EH (cell line): ENCODE results near the gene PLEKHF1.
"Not testable (repeated sequence)": the region's sequence is repeated elsewhere in the genome, so short reads cannot be mapped to it uniquely, and the experiment has no call there.

Experiments used
- DNase-seq: peaks from one replicate; pipeline ENCODE4 v3.0.0-alpha.2; 2015; ENCODE audit warnings: low read depth

PLEKHF1 gene, protein sequence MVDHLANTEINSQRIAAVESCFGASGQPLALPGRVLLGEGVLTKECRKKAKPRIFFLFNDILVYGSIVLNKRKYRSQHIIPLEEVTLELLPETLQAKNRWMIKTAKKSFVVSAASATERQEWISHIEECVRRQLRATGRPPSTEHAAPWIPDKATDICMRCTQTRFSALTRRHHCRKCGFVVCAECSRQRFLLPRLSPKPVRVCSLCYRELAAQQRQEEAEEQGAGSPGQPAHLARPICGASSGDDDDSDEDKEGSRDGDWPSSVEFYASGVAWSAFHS

DNA sequence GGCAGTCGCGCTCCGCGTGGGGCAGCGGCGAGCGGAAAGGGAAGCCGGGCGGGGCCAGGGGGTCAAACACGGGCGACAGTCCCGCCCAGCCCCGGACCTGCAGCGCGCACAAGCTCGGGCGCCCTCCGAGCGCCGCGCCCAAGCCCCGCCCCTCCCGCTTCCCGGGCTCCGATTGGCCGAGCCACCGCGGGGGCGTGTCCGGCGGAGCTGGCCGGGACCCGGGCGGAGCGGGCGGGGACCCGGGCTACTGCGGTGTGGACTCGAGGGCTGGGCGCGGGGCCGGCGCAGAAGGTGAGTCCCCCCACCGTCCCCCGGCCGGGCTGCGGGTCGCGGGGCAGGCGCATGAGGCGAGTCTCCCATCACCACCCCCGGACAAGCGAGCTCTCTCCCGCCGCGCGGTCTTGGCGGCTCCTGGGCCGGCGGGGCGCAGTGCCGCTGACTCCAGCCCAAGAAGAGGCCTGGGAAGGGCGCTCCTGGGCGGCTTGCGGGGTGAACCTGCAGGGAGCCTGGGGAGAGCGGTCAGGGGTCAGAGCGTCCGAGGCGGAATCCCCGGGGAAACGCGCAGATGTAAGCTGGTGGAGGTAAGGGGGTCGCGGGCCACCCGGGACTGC is at the start of gene PLEKHF1:
TSS of gene PLEKHF1 (plus strand) at position 247 of the 611 bp plus-strand sequence. CDS start 8,379 bp downstream, outside the sequence.
- peak; percentile 79 for DNase-seq

DNA sequence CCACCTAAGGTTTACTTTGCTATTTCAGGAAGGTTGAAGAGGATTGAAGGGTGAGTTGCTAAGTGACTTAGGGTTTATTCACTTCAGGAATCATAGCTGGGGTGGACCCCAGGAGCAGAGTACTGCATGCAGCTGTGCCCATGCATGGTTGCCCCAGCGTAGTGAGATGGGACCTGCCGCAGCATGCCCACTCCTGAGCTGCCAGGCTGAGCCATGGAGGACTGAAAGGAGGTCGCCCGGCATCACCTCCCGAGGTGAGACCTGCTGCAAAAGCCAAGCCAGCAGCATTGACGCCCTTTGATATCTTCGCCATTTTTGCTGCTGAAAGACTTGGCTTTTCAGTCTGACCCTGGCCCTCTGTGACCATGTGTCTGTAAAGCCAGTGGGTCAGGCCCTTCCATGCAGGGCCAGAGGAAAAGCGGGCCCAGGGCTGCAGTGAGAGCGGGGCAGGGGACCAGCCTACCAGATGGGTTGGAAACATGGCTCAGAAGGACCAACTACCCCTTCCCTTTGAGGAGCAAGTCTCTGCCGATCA is 49.3 kb upstream of the PLEKHF1 start:
- no peak for DNase-seq

DNA sequence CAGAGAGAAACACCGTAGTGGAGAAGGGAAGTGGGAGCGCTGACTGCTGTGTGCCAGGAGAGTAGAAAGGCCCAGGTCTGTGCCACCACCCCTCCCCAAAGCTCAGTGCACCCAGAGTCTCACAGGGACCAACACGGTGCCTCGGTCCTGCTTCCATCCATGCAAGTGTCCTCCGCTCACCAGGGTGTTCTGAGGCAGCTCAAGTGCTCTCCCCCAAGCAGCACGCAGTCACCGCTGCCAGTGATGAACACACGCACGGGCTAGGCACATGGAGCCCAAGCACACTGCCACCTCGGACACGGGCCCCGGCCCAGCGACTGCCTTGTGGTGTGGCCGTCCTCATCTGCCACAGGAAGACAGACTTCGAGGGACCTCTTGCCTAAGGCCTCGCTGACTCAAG is 48.7 kb upstream of the PLEKHF1 start:
- no peak for DNase-seq

DNA sequence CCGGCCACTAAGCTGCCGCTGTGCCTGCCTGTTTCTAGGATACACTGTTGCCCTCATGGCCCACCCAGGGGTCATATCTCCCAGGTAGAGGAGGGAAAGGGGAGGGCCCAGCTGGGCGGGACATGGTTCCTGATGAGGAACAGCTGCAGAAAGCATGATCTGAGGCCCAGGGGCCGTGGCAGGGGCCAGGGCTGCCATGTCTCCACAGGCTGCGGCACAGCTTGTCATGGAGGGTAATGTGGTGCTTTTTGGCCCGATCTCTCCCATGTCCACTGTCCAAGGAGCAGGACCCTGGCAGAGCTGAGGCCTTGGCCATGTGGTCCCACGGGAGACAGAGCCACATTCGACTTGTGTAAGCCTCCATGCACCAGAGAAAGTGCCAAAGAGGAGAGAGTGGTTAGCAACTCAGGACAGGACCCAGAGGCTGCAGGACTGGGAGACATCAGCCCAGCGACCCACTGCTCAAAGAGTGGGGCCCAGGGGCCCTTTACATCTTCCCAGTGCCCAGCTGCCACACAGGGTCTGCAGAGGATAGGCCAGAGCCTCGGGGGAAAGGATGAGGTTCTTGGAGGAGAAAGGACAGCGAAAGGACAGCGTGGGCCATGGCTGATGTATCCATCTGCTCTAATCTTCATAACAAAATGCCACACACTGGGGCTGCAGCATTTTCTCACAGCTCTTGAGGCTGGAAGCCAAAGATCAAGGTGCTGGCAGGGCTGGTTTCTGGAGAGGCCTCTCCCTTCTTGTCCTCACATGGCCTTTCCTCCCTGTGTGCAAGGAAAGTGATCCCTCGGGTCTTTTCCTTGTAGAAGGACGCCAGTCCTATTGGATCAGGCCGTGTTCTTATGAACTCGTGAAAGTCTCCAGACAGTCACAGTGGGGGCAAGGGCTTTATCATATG is 47.6 kb upstream of the PLEKHF1 start:
- DNase-seq, result no peak

DNA sequence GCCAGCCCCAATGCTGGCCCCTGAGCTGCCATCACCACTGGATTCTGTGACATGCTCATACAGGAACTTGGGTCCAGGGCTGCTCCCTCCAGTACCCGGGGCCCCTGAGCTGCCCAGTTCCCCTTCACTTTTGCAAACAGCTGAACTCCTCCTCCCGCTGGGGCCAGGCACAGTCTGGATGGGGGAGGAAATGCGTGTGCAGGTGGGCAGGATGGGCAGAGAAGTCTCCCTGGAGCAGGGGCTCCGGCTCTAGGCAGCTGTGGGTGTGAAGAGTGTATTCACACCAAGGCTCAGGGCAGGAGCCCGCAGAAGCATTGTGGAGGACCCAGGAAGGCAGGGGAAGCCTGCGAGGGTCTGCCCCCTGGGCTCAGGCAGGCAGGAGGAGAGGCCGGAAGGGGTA is 46.8 kb upstream of the PLEKHF1 start:
- DNase-seq, result no peak

DNA sequence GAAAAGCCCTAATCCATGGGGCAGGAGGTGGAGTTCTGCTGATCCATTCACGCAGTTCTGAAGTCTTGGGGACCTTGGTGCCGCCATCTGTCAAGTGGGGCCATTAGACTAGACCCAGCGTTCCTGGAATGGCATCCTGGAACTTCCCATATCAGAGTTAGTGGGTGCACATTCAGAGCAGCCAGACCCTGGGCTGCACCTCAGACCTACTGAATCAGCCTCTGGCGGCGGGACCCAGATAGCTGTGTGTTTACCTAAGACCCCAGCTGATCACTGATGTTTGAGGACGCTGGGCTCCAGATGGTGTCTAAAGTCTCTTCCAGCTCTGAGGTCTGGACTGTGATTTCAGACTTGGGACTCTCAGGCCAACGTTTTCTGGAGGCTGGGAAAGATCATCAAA is 46.4 kb upstream of the PLEKHF1 start:
- no peak for DNase-seq

DNA sequence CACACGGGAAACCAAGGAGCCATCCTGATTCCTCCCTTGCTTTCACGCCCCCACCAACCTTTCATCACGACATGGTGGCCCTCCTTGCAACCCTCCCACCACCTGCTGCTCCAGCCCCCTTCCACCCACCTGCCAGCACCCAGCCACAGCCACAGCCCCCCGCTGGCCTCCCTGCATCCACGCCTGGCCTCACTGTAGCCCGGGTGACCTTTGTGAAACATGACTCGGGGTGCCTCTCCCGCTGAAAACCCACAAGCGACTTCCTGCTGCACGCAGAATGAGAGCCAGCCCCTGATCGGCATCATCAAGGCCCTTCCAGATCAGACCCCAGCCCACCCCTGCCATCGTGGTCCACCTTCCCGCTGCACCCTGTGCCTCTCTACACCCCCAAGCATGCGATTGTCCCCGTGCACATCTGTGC is 44.3 kb upstream of the PLEKHF1 start:
- no peak for DNase-seq

DNA sequence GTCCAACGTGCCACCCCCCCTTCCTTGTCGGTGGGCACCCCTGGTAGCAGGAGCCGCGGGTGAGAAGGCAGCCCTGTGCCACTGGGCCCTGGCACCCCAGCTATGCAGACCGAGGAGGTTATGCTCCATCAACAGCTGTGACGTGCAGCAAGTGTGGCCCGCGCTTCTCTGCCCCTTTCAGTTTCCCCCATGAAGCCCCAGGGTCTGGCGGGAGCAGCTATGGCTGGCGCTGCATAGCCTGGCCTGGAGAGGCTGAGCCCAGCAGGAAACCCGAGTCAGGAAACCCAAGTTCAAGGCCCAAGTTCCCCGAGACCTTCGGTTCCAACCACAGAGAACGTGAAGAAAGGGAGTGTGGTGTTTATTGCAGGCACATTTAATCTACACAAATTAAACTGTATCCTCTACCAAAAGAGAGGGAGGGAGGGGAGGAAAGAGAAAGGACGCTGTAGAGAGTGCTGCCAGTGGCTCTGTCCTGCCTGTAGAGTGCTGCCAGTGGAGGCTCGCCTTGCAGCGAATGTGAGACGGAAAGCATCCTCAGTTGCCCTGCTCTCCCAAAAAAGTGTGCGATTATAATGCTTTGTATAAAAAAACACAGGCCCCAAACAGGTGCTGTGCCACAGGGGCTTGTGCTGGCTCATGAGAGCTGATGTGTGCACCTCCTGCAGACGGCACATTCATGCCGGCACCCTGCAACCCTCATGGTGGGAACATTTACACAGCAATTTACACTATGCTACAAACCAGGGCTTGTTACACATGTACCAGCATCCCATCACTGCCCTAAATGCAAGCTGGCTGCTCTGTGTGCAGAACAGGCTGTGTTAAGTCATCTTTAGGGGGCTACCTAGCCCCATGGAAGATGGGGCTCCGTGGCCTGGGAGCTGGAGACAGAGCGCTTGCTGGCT is 42.8 kb upstream of the PLEKHF1 start:
- DNase-seq, result peak; percentile 8

DNA sequence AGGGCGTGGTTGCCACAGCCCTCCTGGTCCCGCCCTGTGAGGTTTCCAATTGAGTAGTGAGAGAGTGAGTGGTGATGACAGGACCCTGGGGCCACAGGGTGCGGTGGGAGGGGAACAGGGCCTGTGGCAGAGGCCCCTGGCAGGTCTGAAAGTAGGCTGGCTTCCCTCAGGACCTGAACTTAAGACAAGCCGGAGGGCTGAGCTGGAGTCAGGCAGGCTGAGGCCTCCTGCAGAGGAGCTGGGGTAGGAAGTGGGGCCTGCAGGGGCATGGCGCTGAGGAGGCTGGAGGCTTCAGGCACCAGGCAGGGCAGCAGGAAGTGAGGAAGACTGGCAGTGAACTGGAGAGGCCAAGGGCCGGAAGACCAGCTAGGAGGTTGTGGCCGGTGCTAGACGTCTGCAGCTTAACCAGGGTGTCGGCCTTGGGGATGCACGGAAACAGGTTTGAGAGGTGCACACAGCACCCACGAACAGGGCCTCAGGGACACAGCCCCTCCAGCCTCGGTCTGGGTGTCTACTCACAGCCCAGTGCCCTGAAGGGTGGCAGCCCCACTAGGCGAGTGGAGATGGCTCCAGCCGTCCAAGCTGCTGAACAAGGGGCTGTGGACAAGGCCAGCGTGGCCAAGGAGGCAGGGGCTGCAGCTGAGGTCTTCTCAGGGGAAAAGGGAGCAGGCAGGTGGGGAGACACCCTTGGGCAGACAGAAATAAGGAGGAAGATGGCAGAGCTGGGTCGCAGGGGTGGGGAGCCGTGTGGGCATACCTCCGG is 41.4 kb upstream of the PLEKHF1 start:
- no peak for DNase-seq

DNA sequence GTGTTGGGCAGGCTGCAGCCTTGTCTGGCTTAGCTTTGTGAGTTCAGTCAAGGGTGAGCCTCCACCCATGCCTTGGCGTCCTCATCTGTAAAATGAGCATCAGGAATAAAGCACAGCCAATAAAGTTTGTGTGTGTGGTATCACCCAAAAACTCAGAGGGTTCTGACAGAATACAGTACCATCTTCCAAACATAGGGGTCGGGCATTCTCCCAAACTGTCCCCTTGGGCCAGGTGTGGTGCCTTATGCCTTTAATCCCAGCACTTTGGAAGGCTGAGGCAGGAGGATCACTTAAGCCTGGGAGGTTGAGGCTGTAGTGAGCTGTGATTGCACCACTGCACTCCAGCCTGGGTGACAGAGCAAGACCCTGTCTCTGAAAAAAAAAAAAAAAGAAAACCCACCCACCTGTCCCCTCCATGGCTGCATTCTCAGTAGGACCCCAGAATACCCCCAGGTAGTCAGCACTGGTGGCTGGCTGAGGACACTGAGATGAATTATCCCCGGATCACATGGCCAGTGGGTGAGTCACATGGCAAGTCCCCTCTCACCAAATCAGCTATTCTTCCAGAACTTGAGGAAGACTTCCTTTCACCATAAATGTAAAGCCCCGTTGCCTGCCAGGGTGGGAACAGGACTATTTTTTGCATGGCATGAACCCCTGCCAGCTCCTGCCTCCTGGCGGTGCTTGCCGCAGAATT is 40.6 kb upstream of the PLEKHF1 start:
- peak; percentile 7 for DNase-seq

DNA sequence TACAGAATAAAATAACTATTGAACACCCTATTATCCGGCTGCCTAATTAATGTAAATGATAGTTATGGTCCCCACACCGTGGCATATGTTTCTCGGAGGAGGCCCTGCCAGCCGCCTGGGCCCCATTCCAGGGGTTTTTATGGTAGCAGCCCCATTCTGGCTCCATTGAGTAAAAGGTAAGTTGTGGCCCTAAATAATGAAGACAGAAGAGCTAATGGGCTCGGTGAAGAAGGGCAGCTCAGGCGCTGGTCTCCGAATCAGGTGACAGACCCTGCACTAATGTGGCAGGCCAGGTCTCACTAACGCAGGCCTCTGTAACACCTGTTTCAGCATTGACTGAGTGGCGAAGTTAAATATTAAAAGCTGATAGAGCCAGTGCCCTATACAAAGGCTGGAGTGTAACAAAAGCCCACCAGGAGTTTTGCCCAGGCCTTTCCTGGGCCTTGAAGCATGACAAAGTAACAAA is 40.0 kb upstream of the PLEKHF1 start:
- no peak for DNase-seq

DNA sequence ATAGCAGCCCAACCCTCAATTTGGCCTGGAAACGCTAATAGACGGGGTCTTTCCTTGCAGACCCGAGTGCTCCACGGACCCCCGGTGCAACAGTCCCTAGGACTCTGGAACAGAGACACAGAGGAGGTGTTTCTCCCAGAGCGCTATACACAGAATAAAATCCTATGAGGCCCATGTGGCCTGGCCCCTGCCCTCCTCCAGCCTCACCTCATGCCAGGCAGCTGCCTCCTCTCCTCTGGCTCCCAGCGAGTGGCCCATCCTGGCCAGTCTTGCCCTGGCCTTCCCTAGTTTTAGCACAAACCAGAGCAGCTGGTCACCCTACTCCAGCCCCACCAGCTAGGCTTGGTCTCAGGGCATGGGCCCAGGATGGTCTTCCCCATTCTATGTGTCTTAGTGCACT is 38.9 kb upstream of the PLEKHF1 start:
- no peak for DNase-seq

DNA sequence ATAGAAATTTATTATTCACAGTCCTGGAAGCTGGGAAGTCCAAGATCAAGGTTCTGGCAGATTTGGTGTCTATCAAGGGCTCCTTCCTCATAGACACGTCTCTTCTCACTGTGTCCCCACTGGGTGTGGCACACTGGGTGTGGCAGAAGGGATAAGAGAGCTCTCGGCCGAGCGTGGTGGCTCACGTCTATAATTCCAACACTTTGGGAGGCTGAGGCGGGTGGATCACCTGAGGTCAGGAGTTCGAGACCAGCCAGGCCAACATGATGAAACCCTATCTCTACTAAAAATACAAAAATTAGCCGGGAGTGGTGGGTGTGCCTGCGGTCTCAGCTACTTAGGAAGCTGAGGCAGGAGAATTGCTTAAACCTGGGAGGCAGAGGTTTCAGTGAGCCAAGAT is 38.4 kb upstream of the PLEKHF1 start:
- not testable (repeated sequence) for DNase-seq

DNA sequence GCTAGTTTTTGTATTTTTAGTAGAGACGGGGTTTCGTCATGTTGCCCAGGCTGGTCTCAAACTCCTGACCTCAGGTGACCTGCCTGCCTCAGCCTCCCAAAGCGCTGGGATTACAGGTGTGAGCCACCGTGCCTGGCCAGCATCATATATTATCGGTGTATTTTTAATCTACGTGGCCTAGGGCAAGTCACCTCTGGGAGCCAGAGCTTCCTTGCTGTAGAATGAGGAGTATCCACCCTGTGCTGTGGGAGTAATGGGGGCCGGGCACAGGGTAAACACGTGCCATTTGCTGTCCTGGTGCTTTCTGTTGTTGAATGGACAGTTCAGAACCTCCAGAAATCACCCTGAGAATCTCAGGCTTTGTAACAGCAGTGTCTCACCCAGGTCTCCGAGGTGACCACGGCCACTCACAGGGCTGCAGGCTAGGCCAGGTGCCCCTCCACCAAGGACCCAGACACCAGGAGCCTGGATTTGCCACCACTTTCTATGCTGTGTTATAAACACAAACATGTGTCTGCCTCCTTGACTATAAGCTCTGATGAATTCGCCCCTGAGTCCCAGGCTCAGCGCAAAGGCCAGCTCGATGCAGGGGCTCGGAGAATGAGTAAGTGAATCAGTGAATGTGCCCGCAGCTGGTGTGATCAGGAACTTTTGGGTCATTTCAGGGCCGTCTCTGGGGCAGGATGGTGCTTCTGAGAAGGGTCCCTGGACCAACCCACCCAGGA is 36.4 kb upstream of the PLEKHF1 start:
- DNase-seq, result no peak

DNA sequence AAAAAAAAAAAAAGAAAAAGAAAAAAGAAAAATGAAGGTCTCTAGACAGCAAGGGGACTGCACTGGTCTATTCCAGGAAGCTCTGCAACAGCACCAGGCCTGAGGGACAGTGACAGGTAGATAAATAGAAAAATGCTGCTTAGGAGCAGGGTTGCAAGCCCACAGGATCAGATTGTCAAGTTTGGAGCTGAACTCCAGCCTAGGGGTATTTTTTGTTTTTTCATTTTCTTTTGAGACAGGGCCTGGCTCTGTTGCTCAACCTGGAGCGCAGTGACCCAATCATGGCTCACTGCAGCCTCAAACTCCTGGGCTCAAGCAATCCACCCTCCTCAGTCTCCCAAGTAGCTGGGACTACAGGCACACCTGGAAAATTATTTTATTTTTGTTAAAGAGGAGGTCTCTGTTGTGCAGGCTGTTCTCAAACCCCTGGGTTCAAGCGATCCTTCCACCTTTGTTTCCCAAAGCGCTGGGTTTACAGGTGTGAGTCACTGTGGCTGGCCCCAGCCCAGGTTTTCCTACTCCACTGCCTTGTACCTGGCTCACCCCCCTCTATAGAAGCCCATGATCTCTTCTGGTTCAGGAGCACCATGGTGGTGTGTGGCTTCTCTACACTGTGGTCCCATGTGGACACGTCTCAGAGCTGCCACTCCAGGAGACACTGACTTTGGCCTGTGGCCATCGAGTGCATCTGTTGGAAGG is 35.3 kb upstream of the PLEKHF1 start:
- DNase-seq, result no peak

DNA sequence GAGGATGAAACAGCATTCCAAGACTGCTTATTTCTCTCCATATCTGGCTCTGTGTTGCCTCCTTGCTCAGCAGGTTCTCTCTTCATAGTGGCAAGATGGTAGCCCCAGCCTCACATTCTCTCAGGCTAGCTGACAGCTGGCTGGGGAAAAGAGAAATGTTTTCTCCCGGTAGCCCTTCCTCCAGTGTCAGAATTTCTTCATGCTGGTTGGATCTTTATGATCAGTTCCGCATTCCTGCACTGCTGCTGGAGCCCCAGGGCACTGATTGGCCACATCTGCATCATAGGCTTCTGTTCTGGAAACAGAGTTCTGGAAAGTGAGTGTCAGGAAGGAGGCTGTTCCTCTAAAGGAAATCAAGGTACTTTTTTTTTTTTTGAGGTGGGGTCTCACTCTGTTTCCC is 34.6 kb upstream of the PLEKHF1 start:
- DNase-seq, result peak; percentile 58

DNA sequence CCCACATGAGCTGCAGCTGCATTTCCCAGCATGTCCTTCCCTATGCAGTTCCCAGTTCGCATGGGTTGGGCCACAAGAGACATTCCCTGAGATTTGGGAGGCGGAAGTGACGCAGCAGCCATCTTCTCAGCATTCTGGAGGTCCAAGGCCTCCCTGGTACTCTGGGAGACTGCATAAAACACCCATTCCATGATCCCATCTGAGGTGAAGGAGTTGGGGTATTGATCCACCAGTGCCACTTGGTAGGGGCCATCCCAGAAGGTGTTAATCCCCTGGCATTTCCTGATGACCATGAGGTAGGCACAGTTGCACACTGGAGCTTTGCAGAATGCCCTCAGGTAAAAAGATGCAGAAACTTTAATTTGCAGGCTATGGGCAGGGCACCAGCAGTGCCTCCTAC is 33.8 kb upstream of the PLEKHF1 start:
- DNase-seq, result no peak

DNA sequence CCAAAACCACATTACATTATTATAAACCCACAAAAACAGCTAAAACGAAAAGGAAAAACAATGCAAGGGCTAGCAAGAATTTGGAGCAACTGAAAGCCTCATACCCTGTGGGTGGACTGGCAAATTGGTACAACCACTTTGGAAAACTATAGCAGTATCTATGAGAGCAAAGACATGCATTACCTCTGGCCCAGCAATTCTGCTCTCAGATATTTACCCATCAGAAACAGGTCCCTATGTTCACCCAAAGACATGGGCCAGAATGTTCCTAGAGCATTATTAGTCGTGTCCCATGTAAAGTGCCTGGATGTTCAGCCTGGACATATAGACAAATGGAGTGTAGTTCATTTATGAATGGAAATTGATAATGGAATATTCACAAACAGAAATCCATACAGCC is 31.3 kb upstream of the PLEKHF1 start:
- no peak for DNase-seq
